ENCODE results near the gene MMEL1. TPM values are rescaled to one million over a fixed set of nuclear protein-coding genes. Genes with fewer than 3 reads are reported as not detected.

The MMEL1 gene
- total and polyA plus RNA-seq, 2 of the 13 experiments (the other 11 are each of a cell fraction or from before 2014, with no cell fraction given), result 0.48 TPM; not detected in 1

DNA sequence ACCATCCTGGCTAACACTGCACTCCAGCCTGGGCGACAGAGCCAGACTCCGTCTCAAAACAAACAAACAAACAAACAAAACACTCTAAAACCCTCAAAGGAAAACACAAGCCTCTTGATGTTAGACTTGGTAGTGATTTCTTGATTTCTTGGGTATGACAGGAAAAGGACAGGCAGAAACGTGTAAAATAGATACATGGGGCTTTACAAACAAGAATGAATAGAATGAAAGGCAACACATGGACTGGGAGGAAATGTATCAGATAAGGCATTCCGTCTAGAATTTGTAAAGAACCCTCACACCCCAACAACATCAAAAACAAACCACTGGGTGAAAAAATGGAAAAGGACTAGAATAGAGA is 54.1 kb downstream of the MMEL1 start:
- H3K9ac ChIP-seq (ENCODE audit: insufficient read depth, low read depth, low read length), result no peak overlapping the region
- H3K36me3 ChIP-seq (replicated peaks in 1 of 2; ENCODE audit: control insufficient read depth in 1 of 2, insufficient read depth in 2 of 2, low read length in 2 of 2), result no peaks in the 10 kb centered on the region
- peak overlapping the region; percentile 75 for H3K4me2 ChIP-seq (ENCODE audit: low read depth, low read length)
- no peak overlapping the region; a peak in 1 of 6 replicates for H3K4me3 ChIP-seq (replicated peaks in 1 of 3; ENCODE audit: insufficient read depth in 1 of 3, low read depth in 2 of 3, low read length in 3 of 3)
- peaks cover 92% of the 10 kb centered on the region for H3K4me1 ChIP-seq (ENCODE audit: insufficient read depth, low read length)
- H3K9me3 ChIP-seq (ENCODE audit: low read length), result peaks cover 2% of the 10 kb centered on the region
- peak overlapping the region; percentile 54 for H3K27ac ChIP-seq (ENCODE audit: extremely low read length, insufficient read depth, low read length)
- ChIA-PET POLR2A (interaction anchor here (0.6 to 1.5 kb wide), 7 partner anchors 7 to 166 kb away, joined by 3 to 12 read pairs (median 5); partner anchors contain the start of genes PANK4, PEX10 and TNFRSF14), CTCF (ENCODE audit: low intra/inter-chr PET ratio, low total read pairs) (interaction anchor here (1.4 kb wide), 1 partner anchor 24 kb away, joined by 3 read pairs; no protein-coding TSS in a partner anchor)
- TF ChIP-seq ZNF746 (CRISPR knock-in tag; IDR thresholded peaks at IDR 0.05) (0 out of 2 replicates have a peak, but pooled peaks have one; percentile 8), MAFG (CRISPR knock-in tag; IDR thresholded peaks at IDR 0.05) (no peak), CREM (IDR thresholded peaks at IDR 0.05) (peak; percentile 4; the same call in 1 of the 2 replicates), CREM (CRISPR knock-in tag; IDR thresholded peaks at IDR 0.05) (no peak), NCOR1 (IDR thresholded peaks at IDR 0.05; ENCODE audit: borderline replicate concordance, low read length) (no peak), MED1 (CRISPR knock-in tag; IDR thresholded peaks at IDR 0.05) (no peak), CREB1 (IDR thresholded peaks at IDR 0.05) (no peak), CREB1 (CRISPR knock-in tag; IDR thresholded peaks at IDR 0.05) (0 out of 2 replicates have a peak, but pooled peaks have one; percentile 5), TMF1 (CRISPR knock-in tag; IDR thresholded peaks at IDR 0.05; ENCODE audit: low read depth) (0 out of 2 replicates have a peak, but pooled peaks have one; percentile 11), ZBTB21 (CRISPR knock-in tag; IDR thresholded peaks at IDR 0.05) (no peak)
- TF ChIP-seq, protein P1, sequence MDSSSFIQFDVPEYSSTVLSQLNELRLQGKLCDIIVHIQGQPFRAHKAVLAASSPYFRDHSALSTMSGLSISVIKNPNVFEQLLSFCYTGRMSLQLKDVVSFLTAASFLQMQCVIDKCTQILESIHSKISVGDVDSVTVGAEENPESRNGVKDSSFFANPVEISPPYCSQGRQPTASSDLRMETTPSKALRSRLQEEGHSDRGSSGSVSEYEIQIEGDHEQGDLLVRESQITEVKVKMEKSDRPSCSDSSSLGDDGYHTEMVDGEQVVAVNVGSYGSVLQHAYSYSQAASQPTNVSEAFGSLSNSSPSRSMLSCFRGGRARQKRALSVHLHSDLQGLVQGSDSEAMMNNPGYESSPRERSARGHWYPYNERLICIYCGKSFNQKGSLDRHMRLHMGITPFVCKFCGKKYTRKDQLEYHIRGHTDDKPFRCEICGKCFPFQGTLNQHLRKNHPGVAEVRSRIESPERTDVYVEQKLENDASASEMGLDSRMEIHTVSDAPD (CRISPR knock-in tag; IDR thresholded peaks at IDR 0.05), result 0 out of 2 replicates have a peak, but pooled peaks have one; percentile 2
- H3K79me2 ChIP-seq (ENCODE audit: insufficient read depth, low read length), result no peaks in the 10 kb centered on the region
- no peaks in the 10 kb centered on the region for H3K27me3 ChIP-seq (ENCODE audit: control insufficient read depth in 1 of 2, insufficient read depth in 2 of 2, low read length in 2 of 2)
- in situ Hi-C loops (cut with HindIII; ENCODE audit: extremely low pct_ligation_motif_present, low pct_unique_long_range_greater_than_20kb), result no loop called here
- ATAC-seq, result no peak
- BruUV-seq (replicated peaks), result no TSS peak
- H2AFZ ChIP-seq (ENCODE audit: low read length), result no peak overlapping the region
- no peaks in the 10 kb centered on the region for H4K20me1 ChIP-seq (ENCODE audit: insufficient read depth, low read length)
- WGBS (ENCODE audit: low lambda C conversion rate), result 42% methylated on average over 4 of the region's 4 CpGs
- DNase-seq (ENCODE audit: low spot score), result no peak
- intact Hi-C loops (cut with micrococcal nuclease; ENCODE audit: unreplicated experiment), result no loop called here
- no peak for FAIRE-seq

Data from HepG2 (cell line).